ENCODE results near the gene GAN. TPM values are rescaled to one million over a fixed set of nuclear protein-coding genes. Genes with fewer than 3 reads are reported as not detected.

The GAN gene
- total and polyA plus RNA-seq, 10 donors: 0.54 to 10.3 (median 6.1) TPM

DNA sequence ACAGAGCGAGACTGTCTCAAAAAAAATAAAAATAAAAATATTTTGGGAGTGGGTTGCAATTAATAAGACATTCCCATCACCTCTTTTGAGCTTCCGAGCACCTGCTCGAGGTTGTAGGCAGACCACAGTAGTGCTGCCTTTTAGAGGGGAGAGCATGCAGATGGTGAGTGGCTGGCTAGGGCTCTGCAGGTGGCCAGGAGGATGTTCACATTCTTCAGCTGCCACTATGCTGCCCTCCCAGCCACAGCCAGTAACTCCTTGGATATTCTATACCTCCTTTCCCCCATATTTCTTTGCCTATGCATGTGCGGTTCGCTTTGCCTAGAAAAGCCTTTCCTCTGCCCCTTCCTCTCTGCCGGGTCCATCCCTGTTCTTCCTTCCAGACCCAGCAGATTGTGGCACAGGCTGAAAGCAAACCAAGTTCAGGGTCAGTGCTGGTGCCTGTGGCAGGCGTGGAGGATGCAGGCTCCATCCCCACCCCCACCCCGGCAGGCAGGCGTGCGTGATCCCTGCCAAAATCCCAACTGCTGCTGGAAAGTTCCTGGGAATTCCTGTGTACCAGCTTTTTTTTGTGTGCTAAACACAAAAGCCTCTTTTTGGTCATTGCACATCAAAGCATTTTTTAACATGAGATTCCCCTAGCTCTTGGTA is 96.0 kb downstream of the GAN start:
- peaks cover 0 to 12% (median 4%) of the 10 kb centered on the region in 6 donors for H3K4me1 ChIP-seq
- H3K4me3 ChIP-seq: no peak overlapping the region
- WGBS, 5 donors: 52 to 80% (median 68%) methylated on average over 7 to 10 of the region's 10 CpGs
- intact Hi-C loops (cut with DNase I; ENCODE audit: low total_unique reads): no loop called here
- no peak for DNase-seq
- no peaks in the 10 kb centered on the region for H3K9me3 ChIP-seq
- no peaks in the 10 kb centered on the region for H3K36me3 ChIP-seq
- no peak overlapping the region for H3K27ac ChIP-seq
- TF ChIP-seq, protein P1, sequence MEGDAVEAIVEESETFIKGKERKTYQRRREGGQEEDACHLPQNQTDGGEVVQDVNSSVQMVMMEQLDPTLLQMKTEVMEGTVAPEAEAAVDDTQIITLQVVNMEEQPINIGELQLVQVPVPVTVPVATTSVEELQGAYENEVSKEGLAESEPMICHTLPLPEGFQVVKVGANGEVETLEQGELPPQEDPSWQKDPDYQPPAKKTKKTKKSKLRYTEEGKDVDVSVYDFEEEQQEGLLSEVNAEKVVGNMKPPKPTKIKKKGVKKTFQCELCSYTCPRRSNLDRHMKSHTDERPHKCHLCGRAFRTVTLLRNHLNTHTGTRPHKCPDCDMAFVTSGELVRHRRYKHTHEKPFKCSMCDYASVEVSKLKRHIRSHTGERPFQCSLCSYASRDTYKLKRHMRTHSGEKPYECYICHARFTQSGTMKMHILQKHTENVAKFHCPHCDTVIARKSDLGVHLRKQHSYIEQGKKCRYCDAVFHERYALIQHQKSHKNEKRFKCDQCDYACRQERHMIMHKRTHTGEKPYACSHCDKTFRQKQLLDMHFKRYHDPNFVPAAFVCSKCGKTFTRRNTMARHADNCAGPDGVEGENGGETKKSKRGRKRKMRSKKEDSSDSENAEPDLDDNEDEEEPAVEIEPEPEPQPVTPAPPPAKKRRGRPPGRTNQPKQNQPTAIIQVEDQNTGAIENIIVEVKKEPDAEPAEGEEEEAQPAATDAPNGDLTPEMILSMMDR (IDR thresholded peaks at IDR 0.05 in 8 of 11, conservative IDR thresholded peaks at IDR 0.05 in 3 of 11): no peak
- peak; percentile 16 to 52 (median 41) for TF ChIP-seq POLR2AphosphoS5 (IDR thresholded peaks at IDR 0.05)
- no peaks in the 10 kb centered on the region for H3K27me3 ChIP-seq (replicated peaks in 1 of 7)

DNA sequence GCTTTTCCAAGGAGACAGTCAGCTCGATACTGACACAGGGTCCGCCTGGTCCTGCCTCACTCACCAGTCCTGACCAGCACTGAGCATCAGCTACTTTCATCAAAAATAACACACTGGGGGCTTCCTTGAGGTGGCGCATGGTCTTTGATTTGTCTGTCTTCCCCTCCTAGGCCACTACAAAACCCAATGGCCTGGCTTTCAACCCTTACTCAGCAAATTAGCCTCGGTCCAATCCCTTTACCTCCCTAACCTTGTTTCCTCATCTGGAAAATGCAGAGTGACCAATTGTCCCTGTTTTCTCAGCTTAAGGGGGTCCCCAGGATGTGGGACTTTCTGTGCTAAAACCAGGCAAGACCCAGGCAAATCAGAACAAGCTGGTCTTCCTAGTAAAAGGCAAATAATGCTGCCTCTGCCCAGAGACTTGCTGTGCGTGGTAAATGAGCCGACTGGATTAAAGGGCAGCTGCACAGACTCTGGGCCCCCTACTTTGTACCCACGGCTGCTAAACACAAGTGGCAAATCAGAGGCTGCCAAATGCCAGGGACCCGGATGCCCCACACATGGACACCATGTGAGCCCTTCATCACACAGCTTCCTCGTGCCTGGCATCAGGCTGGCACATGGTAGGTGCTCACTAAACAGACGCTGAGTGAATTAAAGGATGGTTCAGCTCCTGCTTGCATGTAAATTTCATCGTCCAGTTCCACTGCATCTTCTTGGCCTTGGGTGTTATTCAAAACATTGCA is 98.7 kb downstream of the GAN start:
- Histone ChIP-seq H3K27me3 (replicated peaks in 1 of 7) (no peaks in the 10 kb centered on the region), H3K27ac (no peak overlapping the region), H3K9me3 (no peaks in the 10 kb centered on the region), H3K36me3 (no peaks in the 10 kb centered on the region), H3K4me1 (peaks cover 0 to 12% (median 4%) of the 10 kb centered on the region in 6 donors), H3K4me3 (no peak overlapping the region)
- no peak for DNase-seq
- TF ChIP-seq POLR2AphosphoS5 (IDR thresholded peaks at IDR 0.05) (no peak), POLR2A (IDR thresholded peaks at IDR 0.05) (no peak)
- TF ChIP-seq, protein P1 (IDR thresholded peaks at IDR 0.05 in 8 of 11, conservative IDR thresholded peaks at IDR 0.05 in 3 of 11): no peak
- intact Hi-C loops (cut with DNase I; ENCODE audit: low total_unique reads): no loop called here
- 86 to 92% (median 88%) methylated on average over 11 of the region's 11 CpGs for WGBS, 5 donors

DNA sequence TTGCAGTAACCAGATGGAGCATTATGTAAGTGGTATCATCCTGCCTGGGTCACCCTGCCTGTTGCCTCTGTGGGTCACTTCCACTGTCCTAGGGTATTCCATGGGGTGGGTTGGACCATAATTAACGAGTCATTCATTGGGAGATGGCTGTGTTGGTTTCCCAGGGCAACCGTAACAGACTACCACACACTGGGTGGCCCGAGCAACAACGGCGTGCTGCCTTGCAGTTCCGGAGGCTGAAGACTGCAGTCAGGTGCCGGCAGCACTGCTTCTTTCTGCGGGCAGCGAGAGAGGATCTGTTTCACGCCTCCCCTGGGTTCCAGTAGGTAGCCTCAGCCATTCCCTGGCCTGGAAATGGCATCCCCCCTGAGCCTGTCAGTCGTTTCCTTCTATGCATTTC is 101.0 kb downstream of the GAN start:
- Histone ChIP-seq H3K9me3 (no peaks in the 10 kb centered on the region), H3K4me1 (peaks cover 0 to 7% (median 2%) of the 10 kb centered on the region in 6 donors), H3K27ac (no peak overlapping the region), H3K36me3 (no peaks in the 10 kb centered on the region), H3K27me3 (replicated peaks in 1 of 7) (no peaks in the 10 kb centered on the region), H3K4me3 (no peak overlapping the region)
- no peak for DNase-seq
- no peak for TF ChIP-seq POLR2AphosphoS5 (IDR thresholded peaks at IDR 0.05)
- no peak for TF ChIP-seq POLR2A (IDR thresholded peaks at IDR 0.05)
- TF ChIP-seq, protein P1 (IDR thresholded peaks at IDR 0.05 in 8 of 11, conservative IDR thresholded peaks at IDR 0.05 in 3 of 11): no peak
- WGBS, 5 donors: 77 to 93% (median 88%) methylated on average over 6 to 11 of the region's 11 CpGs
- intact Hi-C loops (cut with DNase I; ENCODE audit: low total_unique reads): no loop called here

DNA sequence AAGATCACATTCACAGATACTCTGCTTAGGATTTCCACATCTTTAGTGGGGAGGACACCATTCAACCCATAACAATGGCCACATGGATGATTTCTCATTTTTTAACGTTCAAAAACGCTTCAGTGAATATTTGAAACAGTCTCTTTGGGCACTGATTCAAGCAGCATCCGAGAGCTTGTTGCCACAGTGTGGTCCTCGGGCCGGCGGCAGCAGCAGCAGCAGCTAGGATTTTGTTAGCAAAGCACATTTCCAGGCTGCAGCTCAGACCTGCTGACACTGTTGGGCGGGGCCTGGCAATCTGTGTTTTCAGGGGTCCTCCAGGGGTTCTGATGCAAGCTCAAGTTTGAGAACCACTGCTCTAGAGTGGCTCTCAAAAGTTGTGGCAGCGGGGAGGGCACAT is 102.0 kb downstream of the GAN start:
- Histone ChIP-seq H3K36me3 (no peaks in the 10 kb centered on the region), H3K4me1 (peaks cover 0 to 8% (median 2%) of the 10 kb centered on the region in 6 donors), H3K9me3 (no peaks in the 10 kb centered on the region), H3K4me3 (no peak overlapping the region), H3K27me3 (replicated peaks in 1 of 7) (no peaks in the 10 kb centered on the region), H3K27ac (no peak overlapping the region)
- TF ChIP-seq POLR2A (IDR thresholded peaks at IDR 0.05) (no peak), POLR2AphosphoS5 (IDR thresholded peaks at IDR 0.05) (no peak)
- TF ChIP-seq, protein P1 (IDR thresholded peaks at IDR 0.05 in 8 of 11, conservative IDR thresholded peaks at IDR 0.05 in 3 of 11): no peak
- intact Hi-C loops (cut with DNase I; ENCODE audit: low total_unique reads): no loop called here
- 88 to 97% (median 91%) methylated on average over 7 to 8 of the region's 8 CpGs for WGBS, 5 donors
- no peak for DNase-seq

Data from spleen (tissue), 11 donors.